K562 (cell line): ENCODE results near the gene FDX2. TPM values are rescaled to one million over a fixed set of nuclear protein-coding genes. Genes with fewer than 3 reads are reported as not detected.

ENCODE experiments used
- BRCA1 ChIP-seq, 2 experiments: fragments of 450-650 bp in 1 of 2; sonication (generic) in 1 of 2; formaldehyde crosslinking in 1 of 2; IDR thresholded peaks; 2 replicates each; pipeline versions ENCODE4 v1.5.0 to v1.6.1; 2017 to 2020; ENCODE audit warnings: mild to moderate bottlenecking in 1 of 2, missing genetic modification reagents in 1 of 2
- KDM4B ChIP-seq, 2 experiments: fragments of 450-650 bp in 1 of 2; sonication (generic) in 1 of 2; IDR thresholded peaks; 2 replicates each; pipeline ENCODE4 v1.6.1; 2016 to 2017; ENCODE audit warnings: borderline replicate concordance in 2 of 2, antibody characterized with exemption in 1 of 2, low read depth in 1 of 2, mild to moderate bottlenecking in 1 of 2
- PHF8 ChIP-seq: fragments of 200-600 bp; sonication (generic); IDR thresholded peaks from 2 replicates; pipeline ENCODE4 v1.6.1; 2012; ENCODE audit warnings: mixed run types, mild to moderate bottlenecking, inconsistent platforms, low read length, moderate library complexity, borderline replicate concordance
- SLC30A9 ChIP-seq: fragments of 250-450 bp; sonication (Bioruptor Pico); IDR thresholded peaks from 2 replicates; pipeline ENCODE4 v1.8.0; 2022; ENCODE audit warnings: mild to moderate bottlenecking, moderate library complexity
- TCF3 ChIP-seq: sonication (generic); formaldehyde crosslinking; IDR thresholded peaks from 2 replicates; pipeline ENCODE4 v1.4.0; 2020; ENCODE audit warnings: mild to moderate bottlenecking, missing genetic modification reagents
- TRIM28 ChIP-seq: fragments of 450-650 bp; IDR thresholded peaks from 2 replicates; pipeline ENCODE4 v1.6.1; 2017
- polyA plus RNA-seq, 8 experiments: library from polyadenylated mRNA; depleted of rRNA in 4 of 8; stranded (reverse) in 5 of 8; unstranded in 3 of 8; fragments of >200 nt; fragmentation: Nextera tagmentation in 2 of 8; fragmentation: Illumina TruSeq in 1 of 8; extraction: Ambion mirVana in 2 of 8; extraction: Trizol in 1 of 8; gene quantifications; 2 replicates each; pipeline versions ENCODE4 v1.2.1 to v1.2.3, GENCODE V29; 2011 to 2014; ENCODE audit warnings: inconsistent platforms in 1 of 8, missing spikeins in 1 of 8
- total RNA-seq, 7 experiments: library from RNA; depleted of rRNA in 6 of 7; stranded (reverse); fragments of >200 nt in 6 of 7; fragmentation: Illumina TruSeq in 2 of 7; extraction: Trizol in 2 of 7; gene quantifications; 2 replicates each; pipeline versions ENCODE4 v1.2.1 to v1.2.3, GENCODE V29; 2011 to 2021; ENCODE audit warnings: low replicate concordance in 1 of 7
- TF ChIP-seq, protein P1 (sequence below): fragments of 450-650 bp; IDR thresholded peaks from 2 replicates; pipeline ENCODE4 v1.6.1; 2017; ENCODE audit warnings: antibody characterized with exemption
- TF ChIP-seq, protein P2 (sequence below): IDR thresholded peaks from 2 replicates; pipeline ENCODE4 v1.6.1; 2011; ENCODE audit warnings: borderline replicate concordance, low read depth, mild to moderate bottlenecking, moderate library complexity, low read length; ENCODE audit not compliant: insufficient read depth, poor library complexity, severe bottlenecking
- TF ChIP-seq, protein P3 (sequence below), 2 experiments: fragments of 450-650 bp in 1 of 2; sonication (generic) in 1 of 2; formaldehyde crosslinking in 1 of 2; IDR thresholded peaks; 2 replicates each; pipeline versions ENCODE4 v1.7.1 to v1.9.0; 2016 to 2022; ENCODE audit warnings: inconsistent platforms in 1 of 2, mild to moderate bottlenecking in 1 of 2, missing genetic modification reagents in 1 of 2
- TF ChIP-seq, protein P4 (sequence below): fragments of 450-650 bp; formaldehyde crosslinking; IDR thresholded peaks from 2 replicates; pipeline ENCODE4 v1.4.0; 2020; ENCODE audit warnings: mild to moderate bottlenecking, moderate library complexity

FDX2 gene
- total and polyA plus RNA-seq, 9 of the 15 experiments (the other 6 are each of a cell fraction or from before 2014, with no cell fraction given): 2.5 to 49.8 (median 29.7) TPM

DNA sequence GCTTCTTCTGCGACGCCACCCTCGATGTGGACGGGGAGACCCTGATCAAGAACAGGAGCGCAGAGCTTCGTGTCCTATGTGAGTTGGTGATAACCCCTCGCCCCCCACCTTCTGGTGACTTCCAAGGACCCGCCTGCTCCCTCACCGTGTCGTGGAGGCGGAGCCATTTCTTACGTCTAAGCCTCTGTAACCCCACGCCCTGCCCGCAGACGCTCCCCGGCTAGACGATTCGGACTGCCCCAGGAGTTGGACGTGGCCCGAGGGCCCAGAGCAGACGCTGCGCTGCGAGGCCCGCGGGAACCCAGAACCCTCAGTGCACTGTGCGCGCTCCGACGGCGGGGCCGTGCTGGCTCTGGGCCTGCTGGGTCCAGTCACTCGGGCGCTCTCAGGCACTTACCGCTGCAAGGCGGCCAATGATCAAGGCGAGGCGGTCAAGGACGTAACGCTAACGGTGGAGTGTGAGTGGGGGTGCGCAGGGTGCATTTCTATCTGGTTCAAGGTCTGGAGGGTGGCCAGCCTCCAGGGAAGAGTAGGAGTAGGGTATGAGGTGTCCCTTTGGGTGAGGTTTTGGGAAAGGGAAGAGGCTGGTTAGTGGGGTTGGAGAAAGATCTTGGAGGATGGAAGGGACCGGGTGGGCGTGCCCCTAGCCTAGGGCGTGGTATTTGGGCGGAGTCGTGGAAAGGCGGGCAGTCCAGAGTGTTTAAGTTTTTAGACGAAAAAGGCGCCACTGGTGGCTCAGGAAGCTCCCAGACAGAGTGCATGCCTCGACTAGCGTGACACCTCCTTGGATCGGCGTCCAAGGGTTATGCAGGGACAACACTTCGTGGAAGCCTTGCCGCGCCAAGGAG, 22.8 kb downstream of the FDX2 start (continued):
- TF ChIP-seq PHF8 (peak; percentile 36; the same call in 1 of the 2 replicates), TRIM28 (0 out of 2 replicates have a peak, but pooled peaks have one; percentile 41), BRCA1 (IDR thresholded peaks at IDR 0.05) (no peak), BRCA1 (CRISPR knock-in tag; IDR thresholded peaks at IDR 0.05) (0 out of 2 replicates have a peak, but pooled peaks have one; percentile 20), KDM4B (IDR thresholded peaks at IDR 0.05; ENCODE audit: borderline replicate concordance in 2 of 2, low read depth in 1 of 2) (no peak), SLC30A9 (no peak), TCF3 (CRISPR knock-in tag) (no peak)
- TF ChIP-seq, protein P1, sequence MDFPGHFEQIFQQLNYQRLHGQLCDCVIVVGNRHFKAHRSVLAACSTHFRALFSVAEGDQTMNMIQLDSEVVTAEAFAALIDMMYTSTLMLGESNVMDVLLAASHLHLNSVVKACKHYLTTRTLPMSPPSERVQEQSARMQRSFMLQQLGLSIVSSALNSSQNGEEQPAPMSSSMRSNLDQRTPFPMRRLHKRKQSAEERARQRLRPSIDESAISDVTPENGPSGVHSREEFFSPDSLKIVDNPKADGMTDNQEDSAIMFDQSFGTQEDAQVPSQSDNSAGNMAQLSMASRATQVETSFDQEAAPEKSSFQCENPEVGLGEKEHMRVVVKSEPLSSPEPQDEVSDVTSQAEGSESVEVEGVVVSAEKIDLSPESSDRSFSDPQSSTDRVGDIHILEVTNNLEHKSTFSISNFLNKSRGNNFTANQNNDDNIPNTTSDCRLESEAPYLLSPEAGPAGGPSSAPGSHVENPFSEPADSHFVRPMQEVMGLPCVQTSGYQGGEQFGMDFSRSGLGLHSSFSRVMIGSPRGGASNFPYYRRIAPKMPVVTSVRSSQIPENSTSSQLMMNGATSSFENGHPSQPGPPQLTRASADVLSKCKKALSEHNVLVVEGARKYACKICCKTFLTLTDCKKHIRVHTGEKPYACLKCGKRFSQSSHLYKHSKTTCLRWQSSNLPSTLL: no peak
- TF ChIP-seq, protein P2, sequence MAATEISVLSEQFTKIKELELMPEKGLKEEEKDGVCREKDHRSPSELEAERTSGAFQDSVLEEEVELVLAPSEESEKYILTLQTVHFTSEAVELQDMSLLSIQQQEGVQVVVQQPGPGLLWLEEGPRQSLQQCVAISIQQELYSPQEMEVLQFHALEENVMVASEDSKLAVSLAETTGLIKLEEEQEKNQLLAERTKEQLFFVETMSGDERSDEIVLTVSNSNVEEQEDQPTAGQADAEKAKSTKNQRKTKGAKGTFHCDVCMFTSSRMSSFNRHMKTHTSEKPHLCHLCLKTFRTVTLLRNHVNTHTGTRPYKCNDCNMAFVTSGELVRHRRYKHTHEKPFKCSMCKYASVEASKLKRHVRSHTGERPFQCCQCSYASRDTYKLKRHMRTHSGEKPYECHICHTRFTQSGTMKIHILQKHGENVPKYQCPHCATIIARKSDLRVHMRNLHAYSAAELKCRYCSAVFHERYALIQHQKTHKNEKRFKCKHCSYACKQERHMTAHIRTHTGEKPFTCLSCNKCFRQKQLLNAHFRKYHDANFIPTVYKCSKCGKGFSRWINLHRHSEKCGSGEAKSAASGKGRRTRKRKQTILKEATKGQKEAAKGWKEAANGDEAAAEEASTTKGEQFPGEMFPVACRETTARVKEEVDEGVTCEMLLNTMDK: no peak
- TF ChIP-seq, protein P3, sequence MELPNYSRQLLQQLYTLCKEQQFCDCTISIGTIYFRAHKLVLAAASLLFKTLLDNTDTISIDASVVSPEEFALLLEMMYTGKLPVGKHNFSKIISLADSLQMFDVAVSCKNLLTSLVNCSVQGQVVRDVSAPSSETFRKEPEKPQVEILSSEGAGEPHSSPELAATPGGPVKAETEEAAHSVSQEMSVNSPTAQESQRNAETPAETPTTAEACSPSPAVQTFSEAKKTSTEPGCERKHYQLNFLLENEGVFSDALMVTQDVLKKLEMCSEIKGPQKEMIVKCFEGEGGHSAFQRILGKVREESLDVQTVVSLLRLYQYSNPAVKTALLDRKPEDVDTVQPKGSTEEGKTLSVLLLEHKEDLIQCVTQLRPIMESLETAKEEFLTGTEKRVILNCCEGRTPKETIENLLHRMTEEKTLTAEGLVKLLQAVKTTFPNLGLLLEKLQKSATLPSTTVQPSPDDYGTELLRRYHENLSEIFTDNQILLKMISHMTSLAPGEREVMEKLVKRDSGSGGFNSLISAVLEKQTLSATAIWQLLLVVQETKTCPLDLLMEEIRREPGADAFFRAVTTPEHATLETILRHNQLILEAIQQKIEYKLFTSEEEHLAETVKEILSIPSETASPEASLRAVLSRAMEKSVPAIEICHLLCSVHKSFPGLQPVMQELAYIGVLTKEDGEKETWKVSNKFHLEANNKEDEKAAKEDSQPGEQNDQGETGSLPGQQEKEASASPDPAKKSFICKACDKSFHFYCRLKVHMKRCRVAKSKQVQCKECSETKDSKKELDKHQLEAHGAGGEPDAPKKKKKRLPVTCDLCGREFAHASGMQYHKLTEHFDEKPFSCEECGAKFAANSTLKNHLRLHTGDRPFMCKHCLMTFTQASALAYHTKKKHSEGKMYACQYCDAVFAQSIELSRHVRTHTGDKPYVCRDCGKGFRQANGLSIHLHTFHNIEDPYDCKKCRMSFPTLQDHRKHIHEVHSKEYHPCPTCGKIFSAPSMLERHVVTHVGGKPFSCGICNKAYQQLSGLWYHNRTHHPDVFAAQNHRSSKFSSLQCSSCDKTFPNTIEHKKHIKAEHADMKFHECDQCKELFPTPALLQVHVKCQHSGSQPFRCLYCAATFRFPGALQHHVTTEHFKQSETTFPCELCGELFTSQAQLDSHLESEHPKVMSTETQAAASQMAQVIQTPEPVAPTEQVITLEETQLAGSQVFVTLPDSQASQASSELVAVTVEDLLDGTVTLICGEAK (IDR thresholded peaks at IDR 0.05): 0 out of 2 replicates have a peak, but pooled peaks have one; percentile 29
- TF ChIP-seq, protein P3 (CRISPR knock-in tag; IDR thresholded peaks at IDR 0.05): no peak
- TF ChIP-seq, protein P4, sequence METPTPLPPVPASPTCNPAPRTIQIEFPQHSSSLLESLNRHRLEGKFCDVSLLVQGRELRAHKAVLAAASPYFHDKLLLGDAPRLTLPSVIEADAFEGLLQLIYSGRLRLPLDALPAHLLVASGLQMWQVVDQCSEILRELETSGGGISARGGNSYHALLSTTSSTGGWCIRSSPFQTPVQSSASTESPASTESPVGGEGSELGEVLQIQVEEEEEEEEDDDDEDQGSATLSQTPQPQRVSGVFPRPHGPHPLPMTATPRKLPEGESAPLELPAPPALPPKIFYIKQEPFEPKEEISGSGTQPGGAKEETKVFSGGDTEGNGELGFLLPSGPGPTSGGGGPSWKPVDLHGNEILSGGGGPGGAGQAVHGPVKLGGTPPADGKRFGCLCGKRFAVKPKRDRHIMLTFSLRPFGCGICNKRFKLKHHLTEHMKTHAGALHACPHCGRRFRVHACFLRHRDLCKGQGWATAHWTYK: no peak
